Panc1 (cell line): ENCODE measurements around the gene DNER. TPM values are rescaled to one million over a fixed set of nuclear protein-coding genes. Genes with fewer than 3 reads are reported as not detected.

Experiments
- ATAC-seq: fragments of 200-7000 bp; cut with Tn5 transposase; 2 replicates; pipeline ENCODE4 v1.9.1; 2020; ENCODE audit warnings: mild to moderate bottlenecking, moderate library complexity
- BruUV-seq: library from RNA; stranded (reverse); fragments of 400-500 nt; replicated peaks from 2 replicates; lab custom pipeline; 2021; lab: Mats Ljungman, UMichigan
- CTCF ChIA-PET: fragments of 300-600 bp; sonication (Branson Sonifier 250); formaldehyde crosslinking; loops from one replicate; lab custom pipeline; 2022; ENCODE audit warnings: antibody characterized with exemption; lab: Charles Lee
- POLR2A ChIA-PET: fragments of 300-600 bp; sonication (Branson Sonifier 250); formaldehyde crosslinking; loops from one replicate; lab custom pipeline; 2022; ENCODE audit warnings: antibody characterized with exemption; lab: Charles Lee
- DNase-seq: peaks from one replicate; pipeline ENCODE4 v3.0.0-alpha.2; 2010; ENCODE audit warnings: low read depth, low spot score
- H3K27ac ChIP-seq: 2 replicates; pipeline ENCODE4 v1.5.1; 2011; ENCODE audit warnings: mild to moderate bottlenecking, low read length, inconsistent platforms
- H3K27me3 ChIP-seq: fragments of 200-500 bp; sonication (Bioruptor generic); 2 replicates; pipeline ENCODE4 v1.6.0; 2014; ENCODE audit warnings: low read length, inconsistent platforms; ENCODE audit not compliant: control insufficient read depth, insufficient read depth
- H3K36me3 ChIP-seq: fragments of 200-500 bp; sonication (Bioruptor generic); 2 replicates; pipeline ENCODE4 v1.5.1; 2014; ENCODE audit warnings: inconsistent platforms, mild to moderate bottlenecking, low read length, moderate library complexity; ENCODE audit not compliant: control insufficient read depth, insufficient read depth
- H3K4me1 ChIP-seq: 2 replicates; pipeline ENCODE4 v1.5.1; 2011; ENCODE audit warnings: inconsistent platforms, mild to moderate bottlenecking, low read length, moderate library complexity; ENCODE audit not compliant: control insufficient read depth, insufficient read depth
- H3K4me3 ChIP-seq, 2 experiments: 2 replicates each; pipeline ENCODE4 v1.5.1; 2011 to 2012; ENCODE audit warnings: low read depth in 2 of 2, low read length in 2 of 2, mild to moderate bottlenecking in 2 of 2, inconsistent platforms in 1 of 2, moderate library complexity in 1 of 2
- H3K9me3 ChIP-seq: fragments of 200-500 bp; sonication (Bioruptor generic); 2 replicates; pipeline ENCODE4 v1.5.1; 2014; ENCODE audit warnings: low read depth, mild to moderate bottlenecking, inconsistent platforms, low read length, moderate library complexity; ENCODE audit not compliant: control insufficient read depth, insufficient read depth
- POLR2AphosphoS5 ChIP-seq: IDR thresholded peaks from 2 replicates; pipeline ENCODE4 v1.6.1; 2012; ENCODE audit warnings: mild to moderate bottlenecking, low read depth, low read length, moderate library complexity
- SIN3A ChIP-seq: IDR thresholded peaks from 2 replicates; pipeline ENCODE4 v1.6.1; 2012; ENCODE audit warnings: low read depth, mild to moderate bottlenecking, low read length, moderate library complexity, borderline replicate concordance; ENCODE audit not compliant: insufficient read depth
- TCF7L2 ChIP-seq: IDR thresholded peaks from 2 replicates; pipeline ENCODE4 v1.6.1; 2011; ENCODE audit warnings: mild to moderate bottlenecking, low read depth, low read length, inconsistent platforms
- in situ Hi-C: cut with HindIII; loops from 2 replicates; pipeline ENCODE4 v1.10.0; 2016; ENCODE audit warnings: low sequenced_read_pairs, low pct_unique_long_range_greater_than_20kb
- intact Hi-C: fragments of 100-400 bp; cut with micrococcal nuclease; formaldehyde crosslinking; loops from one replicate; pipeline ENCODE4 v1.10.0; 2022; ENCODE audit not compliant: unreplicated experiment
- total RNA-seq: library from RNA; stranded (reverse); gene quantifications from one replicate; pipeline ENCODE4 v1.2.1, GENCODE V29; 2021; ENCODE audit not compliant: unreplicated experiment
- TF ChIP-seq, protein P1 (sequence below), 2 experiments: IDR thresholded peaks; 2 replicates each; pipeline ENCODE4 v1.6.1; 2011 to 2012; ENCODE audit warnings: low read depth in 2 of 2, control low read depth in 1 of 2, low read length in 1 of 2, mild to moderate bottlenecking in 1 of 2, moderate library complexity in 1 of 2; ENCODE audit not compliant: insufficient read depth in 1 of 2
- TF ChIP-seq, protein P2 (sequence below): fragments of 450-650 bp; IDR thresholded peaks from 2 replicates; pipeline ENCODE4 v1.5.1; 2017; ENCODE audit warnings: mild to moderate bottlenecking

DNER gene
- total RNA-seq, 1 experiment from 2014 or later, result 0.31 TPM

DNA sequence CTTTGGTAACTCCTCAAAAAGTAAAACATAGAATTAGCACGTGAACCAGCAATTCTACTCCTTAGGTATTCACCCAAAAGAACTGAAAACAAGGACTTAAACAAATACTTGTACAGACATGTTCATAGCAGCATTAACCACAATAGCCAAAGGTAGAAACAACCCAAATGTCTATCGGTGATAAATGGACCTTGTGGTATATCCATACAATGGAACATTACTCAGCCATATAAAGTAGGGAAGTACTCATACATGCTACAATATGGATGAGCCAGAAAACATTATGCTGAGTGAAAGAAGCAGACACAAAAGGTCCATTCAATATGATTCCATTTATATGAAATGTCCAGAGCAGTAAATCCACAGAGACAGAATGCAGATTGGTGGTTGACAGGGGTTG lies 182.8 kb downstream of the DNER start:
- TF ChIP-seq, protein P1, sequence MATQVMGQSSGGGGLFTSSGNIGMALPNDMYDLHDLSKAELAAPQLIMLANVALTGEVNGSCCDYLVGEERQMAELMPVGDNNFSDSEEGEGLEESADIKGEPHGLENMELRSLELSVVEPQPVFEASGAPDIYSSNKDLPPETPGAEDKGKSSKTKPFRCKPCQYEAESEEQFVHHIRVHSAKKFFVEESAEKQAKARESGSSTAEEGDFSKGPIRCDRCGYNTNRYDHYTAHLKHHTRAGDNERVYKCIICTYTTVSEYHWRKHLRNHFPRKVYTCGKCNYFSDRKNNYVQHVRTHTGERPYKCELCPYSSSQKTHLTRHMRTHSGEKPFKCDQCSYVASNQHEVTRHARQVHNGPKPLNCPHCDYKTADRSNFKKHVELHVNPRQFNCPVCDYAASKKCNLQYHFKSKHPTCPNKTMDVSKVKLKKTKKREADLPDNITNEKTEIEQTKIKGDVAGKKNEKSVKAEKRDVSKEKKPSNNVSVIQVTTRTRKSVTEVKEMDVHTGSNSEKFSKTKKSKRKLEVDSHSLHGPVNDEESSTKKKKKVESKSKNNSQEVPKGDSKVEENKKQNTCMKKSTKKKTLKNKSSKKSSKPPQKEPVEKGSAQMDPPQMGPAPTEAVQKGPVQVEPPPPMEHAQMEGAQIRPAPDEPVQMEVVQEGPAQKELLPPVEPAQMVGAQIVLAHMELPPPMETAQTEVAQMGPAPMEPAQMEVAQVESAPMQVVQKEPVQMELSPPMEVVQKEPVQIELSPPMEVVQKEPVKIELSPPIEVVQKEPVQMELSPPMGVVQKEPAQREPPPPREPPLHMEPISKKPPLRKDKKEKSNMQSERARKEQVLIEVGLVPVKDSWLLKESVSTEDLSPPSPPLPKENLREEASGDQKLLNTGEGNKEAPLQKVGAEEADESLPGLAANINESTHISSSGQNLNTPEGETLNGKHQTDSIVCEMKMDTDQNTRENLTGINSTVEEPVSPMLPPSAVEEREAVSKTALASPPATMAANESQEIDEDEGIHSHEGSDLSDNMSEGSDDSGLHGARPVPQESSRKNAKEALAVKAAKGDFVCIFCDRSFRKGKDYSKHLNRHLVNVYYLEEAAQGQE (IDR thresholded peaks at IDR 0.05; ENCODE audit: insufficient read depth in 1 of 2, low read depth in 2 of 2, low read length in 1 of 2), result no peak
- TF ChIP-seq POLR2AphosphoS5 (no peak), SIN3A (no peak), TCF7L2 (no peak)
- TF ChIP-seq, protein P2, sequence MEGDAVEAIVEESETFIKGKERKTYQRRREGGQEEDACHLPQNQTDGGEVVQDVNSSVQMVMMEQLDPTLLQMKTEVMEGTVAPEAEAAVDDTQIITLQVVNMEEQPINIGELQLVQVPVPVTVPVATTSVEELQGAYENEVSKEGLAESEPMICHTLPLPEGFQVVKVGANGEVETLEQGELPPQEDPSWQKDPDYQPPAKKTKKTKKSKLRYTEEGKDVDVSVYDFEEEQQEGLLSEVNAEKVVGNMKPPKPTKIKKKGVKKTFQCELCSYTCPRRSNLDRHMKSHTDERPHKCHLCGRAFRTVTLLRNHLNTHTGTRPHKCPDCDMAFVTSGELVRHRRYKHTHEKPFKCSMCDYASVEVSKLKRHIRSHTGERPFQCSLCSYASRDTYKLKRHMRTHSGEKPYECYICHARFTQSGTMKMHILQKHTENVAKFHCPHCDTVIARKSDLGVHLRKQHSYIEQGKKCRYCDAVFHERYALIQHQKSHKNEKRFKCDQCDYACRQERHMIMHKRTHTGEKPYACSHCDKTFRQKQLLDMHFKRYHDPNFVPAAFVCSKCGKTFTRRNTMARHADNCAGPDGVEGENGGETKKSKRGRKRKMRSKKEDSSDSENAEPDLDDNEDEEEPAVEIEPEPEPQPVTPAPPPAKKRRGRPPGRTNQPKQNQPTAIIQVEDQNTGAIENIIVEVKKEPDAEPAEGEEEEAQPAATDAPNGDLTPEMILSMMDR, result no peak
- ATAC-seq (no peak), DNase-seq (no peak)
- Histone ChIP-seq H3K4me1 (no peaks in the 10 kb centered on the region), H3K36me3 (no peaks in the 10 kb centered on the region), H3K27me3 (no peaks in the 10 kb centered on the region), H3K27ac (no peak overlapping the region), H3K9me3 (no peaks in the 10 kb centered on the region), H3K4me3 (no peak overlapping the region)
- in situ Hi-C loops, result no loop called here
- POLR2A ChIA-PET, result no interaction called here
- no TSS peak for BruUV-seq
- intact Hi-C loops, result no loop called here
- CTCF ChIA-PET, result no interaction called here

DNA sequence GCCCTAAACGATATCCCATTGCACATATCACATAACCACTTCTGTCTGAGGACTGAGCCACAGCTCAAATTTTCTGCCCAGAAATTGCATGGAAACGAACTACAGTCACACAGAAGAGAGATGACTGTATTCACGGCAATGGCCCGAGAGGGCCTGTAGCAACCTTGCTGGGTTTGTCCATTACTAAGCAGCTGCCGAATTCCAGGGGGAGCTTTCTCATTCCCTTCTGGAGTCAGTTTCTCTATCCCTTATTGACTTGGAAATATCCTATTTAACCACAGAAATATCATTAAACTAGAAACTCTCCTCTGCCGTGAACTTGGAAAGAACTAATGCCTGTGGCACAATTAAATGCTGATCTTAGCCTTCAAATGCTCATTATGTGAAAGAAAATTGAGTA lies 183.9 kb downstream of the DNER start:
- intact Hi-C loops, result no loop called here
- DNase-seq (no peak), ATAC-seq (no peak)
- Histone ChIP-seq H3K4me3 (no peak overlapping the region), H3K36me3 (no peaks in the 10 kb centered on the region), H3K27me3 (no peaks in the 10 kb centered on the region), H3K4me1 (no peaks in the 10 kb centered on the region), H3K27ac (no peak overlapping the region), H3K9me3 (no peaks in the 10 kb centered on the region)
- in situ Hi-C loops, result no loop called here
- CTCF ChIA-PET, result no interaction called here
- no TSS peak for BruUV-seq
- TF ChIP-seq, protein P2, result no peak
- TF ChIP-seq, protein P1 (IDR thresholded peaks at IDR 0.05; ENCODE audit: insufficient read depth in 1 of 2, low read depth in 2 of 2, low read length in 1 of 2), result no peak
- no peak for TF ChIP-seq TCF7L2
- no peak for TF ChIP-seq POLR2AphosphoS5
- TF ChIP-seq SIN3A, result no peak
- POLR2A ChIA-PET, result no interaction called here
